ENCODE data around the gene CSNK2B.
"Not testable (repeated sequence)": the region's sequence is repeated elsewhere in the genome, so short reads cannot be mapped to it uniquely, and the experiment has no call there.

Gene CSNK2B

GRCh38 chr6:31706599-31706998 is 40.7 kb downstream of the CSNK2B start, which contains the start of gene LY6G6F:
Gene LY6G6F, plus strand, starts transcription at chr6:31706866. Its CDS starts 41 bp downstream, at chr6:31706907.
- DNase-seq (ENCODE audit: low spot score), result no peak
- H3K36me3 ChIP-seq (ENCODE audit: low read depth), result no peaks in the 10 kb centered on the region; the same call in 1 of the 2 replicates
- H3K9me3 ChIP-seq (ENCODE audit: severe bottlenecking), result no peaks in the 10 kb centered on the region
- no peak for ATAC-seq (ENCODE audit: low read depth)
- peaks cover 5% of the 10 kb centered on the region for H3K4me1 ChIP-seq (ENCODE audit: insufficient read depth, poor library complexity, severe bottlenecking)
- no peaks in the 10 kb centered on the region for H3K27me3 ChIP-seq (ENCODE audit: insufficient read depth, poor library complexity, severe bottlenecking)
- no peak within 1 kb of the TSS for H3K4me3 ChIP-seq (ENCODE audit: severe bottlenecking)
- no peak within 1 kb of the TSS for H3K27ac ChIP-seq (ENCODE audit: poor library complexity, severe bottlenecking)
- no peak for TF ChIP-seq CTCF (IDR thresholded peaks at IDR 0.05; ENCODE audit: poor library complexity, severe bottlenecking)

GRCh38 chr6:31707701-31708100 is 41.8 kb downstream of the CSNK2B start:
- H3K27ac ChIP-seq (ENCODE audit: poor library complexity, severe bottlenecking), result no peak overlapping the region

GRCh38 chr6:31708224-31708623 is 42.3 kb downstream of the CSNK2B start:
- Histone ChIP-seq H3K4me3 (ENCODE audit: severe bottlenecking) (no peak overlapping the region), H3K27ac (ENCODE audit: poor library complexity, severe bottlenecking) (no peak overlapping the region), H3K9me3 (ENCODE audit: severe bottlenecking) (no peaks in the 10 kb centered on the region), H3K36me3 (ENCODE audit: low read depth) (no peaks in the 10 kb centered on the region), H3K4me1 (ENCODE audit: insufficient read depth, poor library complexity, severe bottlenecking) (peaks cover 5% of the 10 kb centered on the region), H3K27me3 (ENCODE audit: insufficient read depth, poor library complexity, severe bottlenecking) (no peaks in the 10 kb centered on the region)
- DNase-seq (ENCODE audit: low spot score) (no peak), ATAC-seq (ENCODE audit: low read depth) (no peak)
- TF ChIP-seq CTCF (IDR thresholded peaks at IDR 0.05; ENCODE audit: poor library complexity, severe bottlenecking), result no peak

More at GRCh38 chr6:31707701-31708100, 41.8 kb downstream of the CSNK2B start:
- Histone ChIP-seq H3K36me3 (ENCODE audit: low read depth) (no peaks in the 10 kb centered on the region), H3K9me3 (ENCODE audit: severe bottlenecking) (no peaks in the 10 kb centered on the region), H3K4me3 (ENCODE audit: severe bottlenecking) (no peak overlapping the region), H3K4me1 (ENCODE audit: insufficient read depth, poor library complexity, severe bottlenecking) (peaks cover 5% of the 10 kb centered on the region), H3K27me3 (ENCODE audit: insufficient read depth, poor library complexity, severe bottlenecking) (no peaks in the 10 kb centered on the region)
- no peak for DNase-seq (ENCODE audit: low spot score)
- no peak for TF ChIP-seq CTCF (IDR thresholded peaks at IDR 0.05; ENCODE audit: poor library complexity, severe bottlenecking)
- ATAC-seq (ENCODE audit: low read depth), result no peak

GRCh38 chr6:31709157-31709556 is 43.3 kb downstream of the CSNK2B start:
- H3K4me3 ChIP-seq (ENCODE audit: severe bottlenecking); H3K9me3 ChIP-seq (ENCODE audit: severe bottlenecking); H3K36me3 ChIP-seq (ENCODE audit: low read depth); ATAC-seq (ENCODE audit: low read depth); H3K4me1 ChIP-seq (ENCODE audit: insufficient read depth, poor library complexity, severe bottlenecking); H3K27me3 ChIP-seq (ENCODE audit: insufficient read depth, poor library complexity, severe bottlenecking); DNase-seq (ENCODE audit: low spot score); H3K27ac ChIP-seq (ENCODE audit: poor library complexity, severe bottlenecking): not testable (repeated sequence)

- Histone ChIP-seq H3K4me3 (ENCODE audit: severe bottlenecking) (no peak overlapping the region), H3K4me1 (ENCODE audit: insufficient read depth, poor library complexity, severe bottlenecking) (peaks cover 5% of the 10 kb centered on the region), H3K27me3 (ENCODE audit: insufficient read depth, poor library complexity, severe bottlenecking) (no peaks in the 10 kb centered on the region), H3K27ac (ENCODE audit: poor library complexity, severe bottlenecking) (no peak overlapping the region), H3K36me3 (ENCODE audit: low read depth) (no peaks in the 10 kb centered on the region), H3K9me3 (ENCODE audit: severe bottlenecking) (no peaks in the 10 kb centered on the region)
- TF ChIP-seq CTCF (IDR thresholded peaks at IDR 0.05; ENCODE audit: poor library complexity, severe bottlenecking), result no peak
- ATAC-seq (ENCODE audit: low read depth) (no peak), DNase-seq (ENCODE audit: low spot score) (no peak)
Measured at GRCh38 chr6:31710523-31711219, 44.8 kb downstream of the CSNK2B start.
